K562 (cell line): ENCODE data around the gene FAM161B. TPM values are rescaled to one million over a fixed set of nuclear protein-coding genes. Genes with fewer than 3 reads are reported as not detected.

Source experiments
- ESRRB ChIP-seq: fragments of 250-450 bp; sonication (Bioruptor Pico); IDR thresholded peaks from 2 replicates; pipeline ENCODE4 v1.5.0; 2020; ENCODE audit warnings: mild to moderate bottlenecking, moderate library complexity, borderline replicate concordance
- HDAC6 ChIP-seq: IDR thresholded peaks from 2 replicates; pipeline ENCODE4 v1.6.1; 2012; ENCODE audit warnings: low read depth, mild to moderate bottlenecking, control low read depth, inconsistent platforms, low read length, moderate library complexity
- RREB1 ChIP-seq: fragments of 250-450 bp; sonication (Bioruptor Pico); IDR thresholded peaks from 2 replicates; pipeline ENCODE4 v1.4.0; 2020
- ZNF232 ChIP-seq: sonication (generic); formaldehyde crosslinking; IDR thresholded peaks from 2 replicates; pipeline ENCODE4 v1.8.0; 2022; ENCODE audit warnings: mild to moderate bottlenecking, missing genetic modification reagents
- ZNF263 ChIP-seq: sonication (generic); formaldehyde crosslinking; IDR thresholded peaks from 2 replicates; pipeline ENCODE4 v1.8.0; 2022; ENCODE audit warnings: mild to moderate bottlenecking, missing genetic modification reagents, borderline replicate concordance
- polyA plus RNA-seq, 8 experiments: library from polyadenylated mRNA; depleted of rRNA in 4 of 8; stranded (reverse) in 5 of 8; unstranded in 3 of 8; fragments of >200 nt; fragmentation: Nextera tagmentation in 2 of 8; fragmentation: Illumina TruSeq in 1 of 8; extraction: Ambion mirVana in 2 of 8; extraction: Trizol in 1 of 8; gene quantifications; 2 replicates each; pipeline versions ENCODE4 v1.2.1 to v1.2.3, GENCODE V29; 2011 to 2014; ENCODE audit warnings: inconsistent platforms in 1 of 8, missing spikeins in 1 of 8
- total RNA-seq, 7 experiments: library from RNA; depleted of rRNA in 6 of 7; stranded (reverse); fragments of >200 nt in 6 of 7; fragmentation: Illumina TruSeq in 2 of 7; extraction: Trizol in 2 of 7; gene quantifications; 2 replicates each; pipeline versions ENCODE4 v1.2.1 to v1.2.3, GENCODE V29; 2011 to 2021; ENCODE audit warnings: low replicate concordance in 1 of 7
- TF ChIP-seq, protein P1 (sequence below): sonication (generic); formaldehyde crosslinking; IDR thresholded peaks from 2 replicates; pipeline ENCODE4 v1.8.0; 2022; ENCODE audit warnings: mild to moderate bottlenecking, missing genetic modification reagents
- TF ChIP-seq, protein P2 (sequence below): sonication (generic); formaldehyde crosslinking; IDR thresholded peaks from 2 replicates; pipeline ENCODE4 v1.8.1; 2022; ENCODE audit warnings: missing genetic modification reagents

FAM161B gene
- total and polyA plus RNA-seq, 9 of the 15 experiments (the other 6 are each of a cell fraction or from before 2014, with no cell fraction given), result 0.15 to 1.3 (median 0.84) TPM

GRCh38 chr14:73886449-73887317, 63.2 kb downstream of the FAM161B start, which contains the start of gene ZNF410 (continued):
- TF ChIP-seq RREB1 (CRISPR knock-in tag) (no peak), HDAC6 (no peak), ZNF232 (CRISPR knock-in tag) (no peak), ZNF263 (0 out of 2 replicates have a peak, but pooled peaks have one; percentile 22), ESRRB (no peak)
- TF ChIP-seq, protein P1, sequence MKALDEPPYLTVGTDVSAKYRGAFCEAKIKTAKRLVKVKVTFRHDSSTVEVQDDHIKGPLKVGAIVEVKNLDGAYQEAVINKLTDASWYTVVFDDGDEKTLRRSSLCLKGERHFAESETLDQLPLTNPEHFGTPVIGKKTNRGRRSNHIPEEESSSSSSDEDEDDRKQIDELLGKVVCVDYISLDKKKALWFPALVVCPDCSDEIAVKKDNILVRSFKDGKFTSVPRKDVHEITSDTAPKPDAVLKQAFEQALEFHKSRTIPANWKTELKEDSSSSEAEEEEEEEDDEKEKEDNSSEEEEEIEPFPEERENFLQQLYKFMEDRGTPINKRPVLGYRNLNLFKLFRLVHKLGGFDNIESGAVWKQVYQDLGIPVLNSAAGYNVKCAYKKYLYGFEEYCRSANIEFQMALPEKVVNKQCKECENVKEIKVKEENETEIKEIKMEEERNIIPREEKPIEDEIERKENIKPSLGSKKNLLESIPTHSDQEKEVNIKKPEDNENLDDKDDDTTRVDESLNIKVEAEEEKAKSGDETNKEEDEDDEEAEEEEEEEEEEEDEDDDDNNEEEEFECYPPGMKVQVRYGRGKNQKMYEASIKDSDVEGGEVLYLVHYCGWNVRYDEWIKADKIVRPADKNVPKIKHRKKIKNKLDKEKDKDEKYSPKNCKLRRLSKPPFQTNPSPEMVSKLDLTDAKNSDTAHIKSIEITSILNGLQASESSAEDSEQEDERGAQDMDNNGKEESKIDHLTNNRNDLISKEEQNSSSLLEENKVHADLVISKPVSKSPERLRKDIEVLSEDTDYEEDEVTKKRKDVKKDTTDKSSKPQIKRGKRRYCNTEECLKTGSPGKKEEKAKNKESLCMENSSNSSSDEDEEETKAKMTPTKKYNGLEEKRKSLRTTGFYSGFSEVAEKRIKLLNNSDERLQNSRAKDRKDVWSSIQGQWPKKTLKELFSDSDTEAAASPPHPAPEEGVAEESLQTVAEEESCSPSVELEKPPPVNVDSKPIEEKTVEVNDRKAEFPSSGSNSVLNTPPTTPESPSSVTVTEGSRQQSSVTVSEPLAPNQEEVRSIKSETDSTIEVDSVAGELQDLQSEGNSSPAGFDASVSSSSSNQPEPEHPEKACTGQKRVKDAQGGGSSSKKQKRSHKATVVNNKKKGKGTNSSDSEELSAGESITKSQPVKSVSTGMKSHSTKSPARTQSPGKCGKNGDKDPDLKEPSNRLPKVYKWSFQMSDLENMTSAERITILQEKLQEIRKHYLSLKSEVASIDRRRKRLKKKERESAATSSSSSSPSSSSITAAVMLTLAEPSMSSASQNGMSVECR, result peak; percentile 79
- TF ChIP-seq, protein P2, sequence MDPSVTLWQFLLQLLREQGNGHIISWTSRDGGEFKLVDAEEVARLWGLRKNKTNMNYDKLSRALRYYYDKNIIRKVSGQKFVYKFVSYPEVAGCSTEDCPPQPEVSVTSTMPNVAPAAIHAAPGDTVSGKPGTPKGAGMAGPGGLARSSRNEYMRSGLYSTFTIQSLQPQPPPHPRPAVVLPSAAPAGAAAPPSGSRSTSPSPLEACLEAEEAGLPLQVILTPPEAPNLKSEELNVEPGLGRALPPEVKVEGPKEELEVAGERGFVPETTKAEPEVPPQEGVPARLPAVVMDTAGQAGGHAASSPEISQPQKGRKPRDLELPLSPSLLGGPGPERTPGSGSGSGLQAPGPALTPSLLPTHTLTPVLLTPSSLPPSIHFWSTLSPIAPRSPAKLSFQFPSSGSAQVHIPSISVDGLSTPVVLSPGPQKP (CRISPR knock-in tag), result no peak
